Activated CD8-positive, alpha-beta T cell treated with anti-CD3 and anti-CD28 coated beads for 36 hours (primary cell): Measurements from ENCODE around the gene TMEM259. TPM values are rescaled to one million over a fixed set of nuclear protein-coding genes. Genes with fewer than 3 reads are reported as not detected.
A peak's percentile ranks its signal among the peaks of the same experiment; 100 is the strongest.

Source experiments
- ATAC-seq: fragments of 200-7000 bp; cut with Tn5 transposase; one replicate; pipeline ENCODE4 v1.10.0; 2021; ENCODE audit warnings: mild to moderate bottlenecking, moderate library complexity
- CTCF ChIA-PET: fragments of 350-600 bp; sonication (Branson Sonifier 250); formaldehyde crosslinking; loops from one replicate; lab custom pipeline; 2021; ENCODE audit warnings: antibody characterized with exemption; lab: Charles Lee
- POLR2A ChIA-PET: fragments of 350-600 bp; sonication (Branson Sonifier 250); formaldehyde crosslinking; loops from one replicate; lab custom pipeline; 2021; ENCODE audit warnings: antibody characterized with exemption; lab: Charles Lee
- DNase-seq: peaks from one replicate; pipeline ENCODE4 v3.0.0-alpha.2; 2020
- H3K27ac Mint-ChIP-seq: one replicate; pipeline ENCODE4 v1.8.0; 2021; ENCODE audit warnings: mild to moderate bottlenecking, mixed read lengths
- H3K27me3 Mint-ChIP-seq: one replicate; pipeline ENCODE4 v1.8.0; 2021; ENCODE audit warnings: mixed read lengths
- H3K36me3 Mint-ChIP-seq: one replicate; pipeline ENCODE4 v1.8.0; 2021; ENCODE audit warnings: low read depth, mixed read lengths
- H3K4me1 Mint-ChIP-seq: one replicate; pipeline ENCODE4 v1.8.0; 2021; ENCODE audit warnings: low read depth, mixed read lengths
- H3K4me3 Mint-ChIP-seq: one replicate; pipeline ENCODE4 v1.8.0; 2021; ENCODE audit warnings: mild to moderate bottlenecking, moderate library complexity, mixed read lengths
- H3K9me3 Mint-ChIP-seq: one replicate; pipeline ENCODE4 v1.8.0; 2021; ENCODE audit warnings: mixed read lengths
- intact Hi-C: fragments of 100-400 bp; cut with micrococcal nuclease; formaldehyde crosslinking; loops from one replicate; pipeline ENCODE4 v1.10.0; 2022
- total RNA-seq, 2 experiments: library from RNA; stranded (reverse); gene quantifications; one replicate each; pipeline ENCODE4 v1.2.3, GENCODE V29; 2021
- TF ChIP-seq, protein P1 (sequence below): fragments of 200-600 bp; IDR thresholded peaks from one replicate; pipeline ENCODE4 v1.8.0; 2022; ENCODE audit warnings: antibody characterized with exemption, mild to moderate bottlenecking

The TMEM259 gene
- total RNA-seq, 2 experiments from 2014 or later: 115 to 117 TPM

DNA sequence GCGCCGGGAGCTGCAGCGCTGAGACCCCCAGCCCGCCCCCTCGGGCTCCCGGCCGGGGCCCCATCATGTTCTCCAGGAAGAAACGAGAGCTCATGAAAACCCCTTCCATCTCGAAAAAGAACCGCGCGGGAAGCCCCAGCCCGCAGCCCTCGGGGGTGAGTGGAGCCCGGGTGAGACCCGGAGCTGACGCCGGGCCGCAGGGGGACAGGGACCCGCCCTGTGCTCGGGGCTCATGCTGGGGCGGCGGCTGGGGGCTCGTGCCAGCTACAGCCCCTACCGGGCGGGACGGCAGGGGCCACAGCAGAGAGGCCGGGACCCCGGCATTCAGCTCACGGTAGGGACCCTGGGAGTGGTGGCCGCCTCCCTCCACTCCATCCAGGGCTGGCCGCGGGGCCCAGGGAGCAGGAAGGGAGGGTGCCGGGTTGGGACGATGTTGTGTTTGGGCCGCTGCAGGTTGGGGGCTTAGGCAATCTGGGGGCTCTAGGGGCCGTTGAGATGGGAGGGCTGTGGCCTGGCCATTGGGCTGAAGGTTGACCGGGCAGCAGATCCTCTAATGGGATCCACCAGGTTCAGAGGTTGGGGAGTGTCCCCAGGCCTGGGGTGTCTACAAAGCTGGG is 46.5 kb upstream of the TMEM259 start:
- Mint-ChIP-seq H3K4me1 (peaks cover 42% of the 10 kb centered on the region), H3K4me3 (peak overlapping the region; percentile 84), H3K27ac (peak overlapping the region; percentile 87), H3K36me3 (peaks cover 32% of the 10 kb centered on the region), H3K9me3 (peaks cover 1% of the 10 kb centered on the region), H3K27me3 (no peaks in the 10 kb centered on the region)
- intact Hi-C loops: no loop called here
- peak; percentile 41 for ATAC-seq
- CTCF ChIA-PET: interaction anchor here (0.7 to 4.4 kb wide), 10 partner anchors 10 to 226 kb away, joined by 3 to 22 read pairs (median 8); partner anchors contain the start of gene ABCA7
- DNase-seq: peak; percentile 82
- POLR2A ChIA-PET: interaction anchor here (0.9 to 4.7 kb wide), 22 partner anchors 9 to 830 kb away, joined by 3 to 29 read pairs (median 6); partner anchors contain the start of genes ABCA7, CIRBP, CNN2 and GPX4
- TF ChIP-seq, protein P1, sequence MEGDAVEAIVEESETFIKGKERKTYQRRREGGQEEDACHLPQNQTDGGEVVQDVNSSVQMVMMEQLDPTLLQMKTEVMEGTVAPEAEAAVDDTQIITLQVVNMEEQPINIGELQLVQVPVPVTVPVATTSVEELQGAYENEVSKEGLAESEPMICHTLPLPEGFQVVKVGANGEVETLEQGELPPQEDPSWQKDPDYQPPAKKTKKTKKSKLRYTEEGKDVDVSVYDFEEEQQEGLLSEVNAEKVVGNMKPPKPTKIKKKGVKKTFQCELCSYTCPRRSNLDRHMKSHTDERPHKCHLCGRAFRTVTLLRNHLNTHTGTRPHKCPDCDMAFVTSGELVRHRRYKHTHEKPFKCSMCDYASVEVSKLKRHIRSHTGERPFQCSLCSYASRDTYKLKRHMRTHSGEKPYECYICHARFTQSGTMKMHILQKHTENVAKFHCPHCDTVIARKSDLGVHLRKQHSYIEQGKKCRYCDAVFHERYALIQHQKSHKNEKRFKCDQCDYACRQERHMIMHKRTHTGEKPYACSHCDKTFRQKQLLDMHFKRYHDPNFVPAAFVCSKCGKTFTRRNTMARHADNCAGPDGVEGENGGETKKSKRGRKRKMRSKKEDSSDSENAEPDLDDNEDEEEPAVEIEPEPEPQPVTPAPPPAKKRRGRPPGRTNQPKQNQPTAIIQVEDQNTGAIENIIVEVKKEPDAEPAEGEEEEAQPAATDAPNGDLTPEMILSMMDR: no peak

DNA sequence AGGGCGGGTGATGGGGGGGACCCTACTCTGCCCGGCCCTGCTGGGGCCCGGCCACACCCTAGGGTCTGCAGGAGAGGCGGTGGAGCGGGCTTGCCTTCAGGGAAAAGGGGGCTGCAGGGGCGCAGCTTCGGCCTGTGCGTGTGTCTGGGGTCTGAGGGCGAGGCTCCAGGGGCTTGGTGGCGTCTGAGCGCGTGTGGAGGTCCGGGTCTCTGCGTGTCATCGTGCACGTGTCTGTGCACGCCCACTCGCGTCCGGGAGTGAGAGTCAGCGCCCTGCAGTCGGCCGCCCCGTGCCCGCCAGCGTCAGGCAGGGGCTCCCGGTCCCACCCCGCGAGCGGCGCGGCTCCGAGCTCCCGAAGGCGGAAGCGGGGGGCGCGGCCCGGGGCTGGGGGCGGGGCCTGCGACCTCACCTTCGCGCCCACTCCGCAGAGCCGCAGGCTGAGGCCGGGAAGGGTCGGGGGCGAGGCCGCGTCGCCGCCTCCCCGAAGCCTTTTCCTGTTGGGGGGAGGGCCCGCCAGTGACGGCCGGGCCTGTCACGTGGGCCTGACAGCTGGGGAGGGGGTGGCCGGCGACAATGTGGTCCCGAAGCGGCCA is 45.9 kb upstream of the TMEM259 start, which contains the start of gene ARHGAP45:
TSS of gene ARHGAP45 (plus strand) at position 420 of the 593 bp plus-strand sequence. CDS start 239 bp downstream, outside the sequence.
- CTCF ChIA-PET: interaction anchor here (0.7 to 4.4 kb wide), 11 partner anchors 10 to 226 kb away, joined by 3 to 22 read pairs (median 7); partner anchors contain the start of genes ABCA7 and CNN2
- POLR2A ChIA-PET: interaction anchor here (0.7 to 4.7 kb wide), 22 partner anchors 8 to 203 kb away, joined by 3 to 29 read pairs (median 6); partner anchors contain the start of genes ABCA7, CIRBP, CNN2 and GPX4
- no peaks in the 10 kb centered on the region for H3K27me3 Mint-ChIP-seq
- H3K4me1 Mint-ChIP-seq: peaks cover 36% of the 10 kb centered on the region
- H3K27ac Mint-ChIP-seq: peak within 1 kb of the TSS; percentile 87
- intact Hi-C loops: no loop called here
- peak within 1 kb of the TSS; percentile 84 for H3K4me3 Mint-ChIP-seq
- TF ChIP-seq, protein P1: no peak
- peaks cover 26% of the 10 kb centered on the region for H3K36me3 Mint-ChIP-seq
- DNase-seq: peak; percentile 90
- peak; percentile 66 for ATAC-seq
- peaks cover 1% of the 10 kb centered on the region for H3K9me3 Mint-ChIP-seq

DNA sequence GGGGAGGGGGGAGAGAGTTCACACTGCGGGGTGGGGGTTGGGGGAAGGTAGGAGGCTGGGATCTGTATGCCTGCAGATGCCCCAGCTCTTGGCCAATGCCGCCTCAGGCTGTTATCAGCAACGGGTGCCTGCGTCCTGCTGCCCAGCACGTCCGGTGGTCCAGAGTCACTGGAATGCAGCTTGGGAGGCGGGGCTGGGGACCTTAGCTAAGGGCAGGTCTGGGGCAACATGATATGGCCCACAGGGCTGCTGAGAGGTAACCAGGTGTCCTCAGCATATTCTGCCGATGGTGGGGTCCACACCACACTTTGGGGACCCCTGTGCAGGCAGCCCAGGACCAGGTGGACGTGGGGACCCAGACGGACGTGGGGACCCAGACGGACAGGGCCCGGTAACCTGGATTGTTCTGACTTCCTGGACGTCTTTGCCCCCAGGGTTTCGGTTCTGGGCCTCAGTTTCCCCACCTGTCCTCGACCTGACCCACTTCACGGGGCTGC is 45.4 kb upstream of the TMEM259 start:
- Mint-ChIP-seq H3K9me3 (peaks cover 1% of the 10 kb centered on the region), H3K36me3 (peaks cover 23% of the 10 kb centered on the region), H3K4me1 (peaks cover 33% of the 10 kb centered on the region), H3K27ac (no peak overlapping the region), H3K4me3 (peak overlapping the region; percentile 67), H3K27me3 (no peaks in the 10 kb centered on the region)
- DNase-seq (no peak), ATAC-seq (no peak)
- ChIA-PET CTCF (interaction anchor here (1.0 to 4.4 kb wide), 10 partner anchors 9 to 177 kb away, joined by 3 to 22 read pairs (median 8); partner anchors contain the start of genes ABCA7 and CNN2), POLR2A (interaction anchor here (0.7 to 4.7 kb wide), 16 partner anchors 8 to 46 kb away, joined by 3 to 29 read pairs (median 8); partner anchors contain the start of genes ABCA7, GPX4 and RNU6-2)
- TF ChIP-seq, protein P1: no peak
- intact Hi-C loops: no loop called here

DNA sequence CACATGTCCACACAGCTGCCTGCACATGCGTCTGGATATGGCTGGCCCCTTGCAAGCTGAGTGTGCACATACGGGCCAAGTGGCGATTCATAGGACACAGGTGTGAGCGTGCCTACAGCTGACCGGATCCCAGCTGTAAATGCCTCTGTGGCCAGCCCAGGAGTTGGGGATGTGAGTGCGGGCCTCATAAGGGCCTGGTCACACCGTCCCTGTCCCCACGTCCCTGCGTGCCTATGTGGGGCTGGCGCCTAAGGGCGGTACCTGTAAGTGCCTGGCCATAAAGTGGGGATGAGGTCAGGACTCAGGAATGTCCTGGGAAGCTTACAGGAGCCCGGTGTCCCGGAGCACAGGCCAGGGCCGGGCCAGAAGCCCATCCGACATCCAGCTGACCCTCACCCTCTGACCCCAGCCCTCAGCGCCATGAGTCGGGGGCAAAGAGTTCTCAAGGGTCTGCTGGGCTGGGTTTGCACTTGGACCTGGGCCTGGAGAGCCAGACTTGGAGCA is 44.7 kb upstream of the TMEM259 start:
- peaks cover 1% of the 10 kb centered on the region for H3K9me3 Mint-ChIP-seq
- H3K27me3 Mint-ChIP-seq: no peaks in the 10 kb centered on the region
- intact Hi-C loops: no loop called here
- CTCF ChIA-PET: interaction anchor here (1.0 to 4.4 kb wide), 11 partner anchors 9 to 178 kb away, joined by 3 to 22 read pairs (median 4); partner anchors contain the start of gene CNN2
- TF ChIP-seq, protein P1: no peak
- no peak for ATAC-seq
- DNase-seq: no peak
- H3K4me1 Mint-ChIP-seq: peaks cover 33% of the 10 kb centered on the region
- H3K4me3 Mint-ChIP-seq: peak overlapping the region; percentile 24
- H3K27ac Mint-ChIP-seq: no peak overlapping the region
- POLR2A ChIA-PET: interaction anchor here (0.9 to 4.7 kb wide), 14 partner anchors 10 to 45 kb away, joined by 3 to 29 read pairs (median 5); partner anchors contain the start of genes ABCA7, GPX4 and RNU6-2
- H3K36me3 Mint-ChIP-seq: peaks cover 21% of the 10 kb centered on the region
